ENCODE measurements around the gene DMRT1. TPM values are rescaled to one million over a fixed set of nuclear protein-coding genes. Genes with fewer than 3 reads are reported as not detected.

DMRT1 gene
- total RNA-seq, 1 donor from 2014 or later, result not detected

DNA sequence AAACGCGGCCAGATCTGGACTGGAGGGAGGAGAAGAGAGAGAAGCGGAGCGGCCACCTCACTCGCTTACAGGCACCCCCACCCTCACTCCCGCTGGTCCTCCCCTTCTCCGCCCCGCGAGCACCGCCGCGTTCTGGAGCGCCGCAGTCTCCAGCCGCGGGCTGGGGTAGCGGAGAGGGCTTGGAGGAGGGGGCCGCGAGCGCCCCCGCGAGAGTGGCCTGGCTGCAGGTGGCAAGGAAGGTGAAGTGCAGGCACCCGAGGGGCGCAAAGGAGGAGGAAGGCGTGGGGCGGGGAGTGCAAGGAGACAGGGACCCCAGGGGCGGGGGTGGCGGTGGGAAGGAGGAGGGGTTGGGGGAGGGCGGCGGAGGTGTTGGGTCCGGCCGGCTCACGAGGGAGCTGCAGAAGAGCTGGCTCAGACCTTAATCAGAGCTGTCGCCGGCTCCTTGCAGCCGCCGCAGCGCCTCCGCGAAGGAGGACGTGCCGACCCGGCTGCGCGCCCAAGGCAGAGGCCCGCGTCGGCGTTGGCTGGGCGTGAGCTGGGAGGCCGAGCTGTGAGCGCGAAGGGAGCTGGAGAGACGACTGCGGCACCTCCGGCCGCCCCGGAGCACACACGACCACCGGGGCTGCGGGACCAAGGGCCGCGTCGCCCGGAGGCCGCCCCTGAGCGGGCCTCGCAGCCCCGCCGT lies 134.9 kb downstream of the DMRT1 start, which contains the start of gene DMRT3:
TSS of gene DMRT3 (plus strand) at position 398 of the 685 bp plus-strand sequence. CDS start 347 bp downstream, outside the sequence.
- Mint-ChIP-seq H3K4me3 (peak within 1 kb of the TSS; percentile 29), H3K36me3 (ENCODE audit: low read depth) (no peaks in the 10 kb centered on the region), H3K27me3 (ENCODE audit: low read depth) (peaks cover 93% of the 10 kb centered on the region), H3K9me3 (no peaks in the 10 kb centered on the region), H3K27ac (ENCODE audit: unreplicated experiment) (no peak within 1 kb of the TSS), H3K4me1 (peaks cover 20% of the 10 kb centered on the region)
- TF ChIP-seq CTCF (conservative IDR thresholded peaks at IDR 0.05), result no peak
- peak; percentile 26 for DNase-seq (ENCODE audit: low read depth, low spot score)

DNA sequence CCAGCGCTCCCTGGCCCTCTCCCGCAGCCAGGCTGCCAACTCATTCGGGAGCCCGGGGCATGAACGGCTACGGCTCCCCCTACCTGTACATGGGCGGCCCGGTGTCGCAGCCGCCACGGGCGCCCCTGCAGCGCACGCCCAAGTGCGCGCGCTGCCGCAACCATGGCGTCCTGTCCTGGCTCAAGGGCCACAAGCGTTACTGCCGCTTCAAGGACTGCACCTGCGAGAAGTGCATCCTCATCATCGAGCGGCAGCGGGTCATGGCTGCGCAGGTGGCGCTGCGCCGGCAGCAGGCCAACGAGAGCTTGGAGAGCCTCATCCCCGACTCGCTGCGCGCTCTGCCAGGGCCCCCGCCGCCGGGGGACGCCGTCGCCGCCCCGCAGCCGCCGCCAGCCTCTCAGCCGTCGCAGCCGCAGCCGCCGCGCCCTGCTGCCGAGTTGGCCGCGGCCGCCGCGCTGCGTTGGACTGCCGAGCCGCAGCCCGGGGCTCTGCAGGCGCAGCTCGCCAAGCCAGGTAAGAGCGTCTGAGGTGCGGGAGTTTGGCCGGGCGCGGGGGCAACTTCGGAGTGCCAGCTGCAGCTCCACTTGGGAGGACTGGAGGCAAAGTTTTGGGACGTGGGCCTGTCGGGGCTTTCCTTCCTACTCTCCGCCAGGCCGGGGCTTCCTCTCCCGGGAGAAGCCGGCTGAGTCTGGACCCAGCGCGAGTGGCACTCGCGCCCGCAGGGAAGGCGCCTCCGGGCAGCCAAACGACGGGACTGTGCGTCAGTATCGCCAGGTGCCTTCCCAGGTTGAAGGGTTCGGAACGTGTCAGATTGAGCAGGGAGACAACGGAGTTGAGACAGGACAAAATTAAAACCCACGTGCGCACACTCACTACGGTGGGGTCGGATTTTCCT lies 135.7 kb downstream of the DMRT1 start:
- Mint-ChIP-seq H3K27me3 (ENCODE audit: low read depth) (peaks cover 93% of the 10 kb centered on the region), H3K9me3 (no peaks in the 10 kb centered on the region), H3K4me3 (no peak overlapping the region), H3K36me3 (ENCODE audit: low read depth) (no peaks in the 10 kb centered on the region), H3K4me1 (peaks cover 20% of the 10 kb centered on the region), H3K27ac (ENCODE audit: unreplicated experiment) (no peak overlapping the region)
- TF ChIP-seq CTCF (conservative IDR thresholded peaks at IDR 0.05), result no peak
- no peak for DNase-seq (ENCODE audit: low read depth, low spot score)

- no peak for DNase-seq (ENCODE audit: low read depth, low spot score)
Measured at GRCh38 chr9:977838-978830, 136.6 kb downstream of the DMRT1 start.

DNA sequence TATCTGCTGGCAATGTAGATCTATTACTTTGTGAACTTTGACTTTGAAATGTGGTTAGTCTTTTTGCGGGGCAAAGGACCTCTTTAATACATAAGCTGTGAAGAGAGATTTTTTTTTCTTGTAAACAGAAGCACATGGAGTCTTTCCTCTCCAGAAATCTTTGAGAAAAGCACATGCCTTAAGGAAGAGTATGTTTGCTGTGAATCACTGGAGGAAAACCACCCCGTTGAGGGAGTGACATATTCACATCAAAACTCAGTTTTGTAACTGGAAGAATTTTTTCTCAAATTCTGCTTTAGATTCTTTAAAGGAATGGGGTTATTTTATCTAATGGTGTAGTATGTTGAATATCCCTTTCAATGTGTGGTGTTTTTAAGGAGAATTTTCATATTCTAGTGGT lies 138.5 kb downstream of the DMRT1 start:
- no peaks in the 10 kb centered on the region for H3K9me3 Mint-ChIP-seq
- no peaks in the 10 kb centered on the region for H3K36me3 Mint-ChIP-seq (ENCODE audit: low read depth)
- H3K27me3 Mint-ChIP-seq (ENCODE audit: low read depth), result peaks cover 93% of the 10 kb centered on the region
- H3K27ac Mint-ChIP-seq (ENCODE audit: unreplicated experiment), result no peak overlapping the region
- no peak for TF ChIP-seq CTCF (conservative IDR thresholded peaks at IDR 0.05)
- DNase-seq (ENCODE audit: low read depth, low spot score), result no peak
- peaks cover 5% of the 10 kb centered on the region for H3K4me1 Mint-ChIP-seq
- H3K4me3 Mint-ChIP-seq, result no peak overlapping the region

More at GRCh38 chr9:977838-978830, 136.6 kb downstream of the DMRT1 start:
- no peaks in the 10 kb centered on the region for H3K36me3 Mint-ChIP-seq (ENCODE audit: low read depth)
- H3K27me3 Mint-ChIP-seq (ENCODE audit: low read depth), result peaks cover 93% of the 10 kb centered on the region
- H3K4me1 Mint-ChIP-seq, result peaks cover 16% of the 10 kb centered on the region
- no peak for TF ChIP-seq CTCF (conservative IDR thresholded peaks at IDR 0.05)
- H3K4me3 Mint-ChIP-seq, result peak overlapping the region; percentile 52
- H3K9me3 Mint-ChIP-seq, result no peaks in the 10 kb centered on the region
- no peak overlapping the region for H3K27ac Mint-ChIP-seq (ENCODE audit: unreplicated experiment)

DNA sequence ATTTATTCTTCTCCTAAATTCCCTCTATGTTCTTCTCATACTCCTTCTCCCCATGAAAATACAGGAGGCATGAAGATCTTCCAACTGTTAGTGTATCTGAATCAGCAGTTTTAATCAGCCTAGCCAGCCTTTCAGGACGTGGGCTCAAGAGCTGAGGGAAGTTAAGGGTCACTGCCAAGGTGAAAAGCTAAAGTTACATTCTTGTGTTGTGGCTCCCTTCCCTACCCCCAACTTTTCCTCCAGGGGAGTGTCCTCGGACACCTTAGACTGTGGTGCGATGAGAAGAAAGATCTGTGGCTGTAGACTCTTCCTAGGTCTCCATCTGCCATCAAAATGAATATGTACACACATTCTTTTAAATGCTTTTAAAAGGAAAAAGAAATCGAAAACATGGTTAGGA lies 139.1 kb downstream of the DMRT1 start:
- Mint-ChIP-seq H3K9me3 (no peaks in the 10 kb centered on the region), H3K4me3 (no peak overlapping the region), H3K36me3 (ENCODE audit: low read depth) (no peaks in the 10 kb centered on the region), H3K27me3 (ENCODE audit: low read depth) (peaks cover 93% of the 10 kb centered on the region), H3K27ac (ENCODE audit: unreplicated experiment) (no peak overlapping the region), H3K4me1 (peaks cover 4% of the 10 kb centered on the region)
- TF ChIP-seq CTCF (conservative IDR thresholded peaks at IDR 0.05), result no peak
- no peak for DNase-seq (ENCODE audit: low read depth, low spot score)
